Memory B cell (primary cell): ENCODE results near the gene IER5L.
"Not testable (repeated sequence)": the region's sequence is repeated elsewhere in the genome, so short reads cannot be mapped to it uniquely, and the experiment has no call there.

Experiments used
- ATAC-seq: fragments of 150-1000 bp; cut with Tn5 transposase; 2 replicates; pipeline ENCODE4 v1.10.0; 2021; ENCODE audit warnings: low read depth, mild to moderate bottlenecking, moderate library complexity
- DNase-seq, 2 donors: peaks; one replicate each; pipeline ENCODE4 v3.0.0; 2022; ENCODE audit warnings: low spot score in 2 of 2
- H3K27ac Mint-ChIP-seq: one replicate; pipeline ENCODE4 v1.8.0; 2022; ENCODE audit warnings: mild to moderate bottlenecking, moderate library complexity, mixed read lengths
- H3K27me3 Mint-ChIP-seq: one replicate; pipeline ENCODE4 v1.8.0; 2022; ENCODE audit warnings: mixed read lengths
- H3K36me3 Mint-ChIP-seq: one replicate; pipeline ENCODE4 v1.8.0; 2022; ENCODE audit warnings: mild to moderate bottlenecking, mixed read lengths
- H3K4me1 Mint-ChIP-seq: one replicate; pipeline ENCODE4 v1.8.0; 2022; ENCODE audit warnings: mixed read lengths
- H3K4me3 Mint-ChIP-seq: one replicate; pipeline ENCODE4 v1.8.0; 2022; ENCODE audit warnings: mild to moderate bottlenecking, moderate library complexity, mixed read lengths
- H3K9me3 Mint-ChIP-seq: one replicate; pipeline ENCODE4 v1.8.0; 2022; ENCODE audit warnings: mixed read lengths

Gene IER5L

GRCh38 chr9:129197978-129198318 lies 19.9 kb upstream of the IER5L start:
- no peak for DNase-seq
- Mint-ChIP-seq H3K4me1 (no peaks in the 10 kb centered on the region), H3K9me3 (no peaks in the 10 kb centered on the region), H3K4me3 (no peak overlapping the region), H3K27me3 (peaks cover 20% of the 10 kb centered on the region), H3K27ac (no peak overlapping the region), H3K36me3 (peaks cover 2% of the 10 kb centered on the region)
- ATAC-seq: no peak

GRCh38 chr9:129197045-129197444 lies 19.0 kb upstream of the IER5L start:
- not testable (repeated sequence) for H3K4me1 Mint-ChIP-seq, H3K27ac Mint-ChIP-seq, ATAC-seq, H3K36me3 Mint-ChIP-seq, H3K4me3 Mint-ChIP-seq, H3K9me3 Mint-ChIP-seq, DNase-seq
- H3K27me3 Mint-ChIP-seq: peaks cover 20% of the 10 kb centered on the region

GRCh38 chr9:129195606-129196005 lies 17.5 kb upstream of the IER5L start:
- Mint-ChIP-seq H3K9me3 (no peaks in the 10 kb centered on the region), H3K4me1 (no peaks in the 10 kb centered on the region), H3K27ac (no peak overlapping the region), H3K36me3 (peaks cover 2% of the 10 kb centered on the region), H3K4me3 (no peak overlapping the region), H3K27me3 (peaks cover 20% of the 10 kb centered on the region)
- DNase-seq (no peak), ATAC-seq (no peak)

- no peaks in the 10 kb centered on the region for H3K36me3 Mint-ChIP-seq
- H3K27ac Mint-ChIP-seq: no peak overlapping the region
- ATAC-seq (no peak), DNase-seq (no peak)
- peaks cover 20% of the 10 kb centered on the region for H3K27me3 Mint-ChIP-seq
- no peaks in the 10 kb centered on the region for H3K9me3 Mint-ChIP-seq
- H3K4me1 Mint-ChIP-seq: no peaks in the 10 kb centered on the region
- H3K4me3 Mint-ChIP-seq: no peak overlapping the region
Measured at GRCh38 chr9:129194221-129194620, 16.2 kb upstream of the IER5L start.

GRCh38 chr9:129193655-129194054 lies 15.6 kb upstream of the IER5L start:
- no peaks in the 10 kb centered on the region for H3K36me3 Mint-ChIP-seq
- no peak overlapping the region for H3K4me3 Mint-ChIP-seq
- H3K27ac Mint-ChIP-seq: no peak overlapping the region
- DNase-seq (no peak), ATAC-seq (no peak)
- H3K9me3 Mint-ChIP-seq: no peaks in the 10 kb centered on the region
- no peaks in the 10 kb centered on the region for H3K4me1 Mint-ChIP-seq
- H3K27me3 Mint-ChIP-seq: peaks cover 18% of the 10 kb centered on the region

GRCh38 chr9:129191234-129191633 lies 13.2 kb upstream of the IER5L start:
- Mint-ChIP-seq H3K4me1 (no peaks in the 10 kb centered on the region), H3K27me3 (peaks cover 10% of the 10 kb centered on the region), H3K4me3 (no peak overlapping the region), H3K27ac (no peak overlapping the region), H3K36me3 (no peaks in the 10 kb centered on the region), H3K9me3 (no peaks in the 10 kb centered on the region)
- DNase-seq (no peak), ATAC-seq (no peak)

GRCh38 chr9:129189971-129190370 lies 11.9 kb upstream of the IER5L start:
- H3K36me3 Mint-ChIP-seq, H3K4me1 Mint-ChIP-seq: not testable (repeated sequence)

GRCh38 chr9:129187042-129187441 lies 9.0 kb upstream of the IER5L start:
- Mint-ChIP-seq H3K9me3 (no peaks in the 10 kb centered on the region), H3K4me3 (no peak overlapping the region), H3K4me1 (no peaks in the 10 kb centered on the region), H3K36me3 (no peaks in the 10 kb centered on the region), H3K27me3 (peaks cover 7% of the 10 kb centered on the region), H3K27ac (no peak overlapping the region)
- no peak for ATAC-seq
- no peak for DNase-seq

More at GRCh38 chr9:129189971-129190370, 11.9 kb upstream of the IER5L start:
- H3K9me3 Mint-ChIP-seq, ATAC-seq, DNase-seq, H3K27ac Mint-ChIP-seq, H3K4me3 Mint-ChIP-seq: not testable (repeated sequence)
- peaks cover 11% of the 10 kb centered on the region for H3K27me3 Mint-ChIP-seq

- H3K9me3 Mint-ChIP-seq: no peaks in the 10 kb centered on the region
- H3K4me1 Mint-ChIP-seq: no peaks in the 10 kb centered on the region
- no peak overlapping the region for H3K4me3 Mint-ChIP-seq
- H3K27ac Mint-ChIP-seq: no peak overlapping the region
- no peaks in the 10 kb centered on the region for H3K36me3 Mint-ChIP-seq
- ATAC-seq (no peak), DNase-seq (no peak)
- peaks cover 13% of the 10 kb centered on the region for H3K27me3 Mint-ChIP-seq
Measured at GRCh38 chr9:129185991-129186390, 7.9 kb upstream of the IER5L start.

- Mint-ChIP-seq H3K4me3 (no peak overlapping the region), H3K27me3 (peaks cover 13% of the 10 kb centered on the region), H3K36me3 (no peaks in the 10 kb centered on the region), H3K9me3 (no peaks in the 10 kb centered on the region), H3K27ac (no peak overlapping the region), H3K4me1 (no peaks in the 10 kb centered on the region)
- no peak for ATAC-seq
- DNase-seq: no peak
Measured at GRCh38 chr9:129185402-129185801, 7.3 kb upstream of the IER5L start.

GRCh38 chr9:129184596-129185122 lies 6.6 kb upstream of the IER5L start:
- ATAC-seq (no peak), DNase-seq (no peak)
- Mint-ChIP-seq H3K4me3 (no peak overlapping the region), H3K27me3 (peaks cover 13% of the 10 kb centered on the region), H3K9me3 (no peaks in the 10 kb centered on the region), H3K4me1 (no peaks in the 10 kb centered on the region), H3K27ac (no peak overlapping the region), H3K36me3 (no peaks in the 10 kb centered on the region)

GRCh38 chr9:129184219-129184524 lies 6.1 kb upstream of the IER5L start:
- Mint-ChIP-seq H3K4me1 (no peaks in the 10 kb centered on the region), H3K4me3 (no peak overlapping the region), H3K36me3 (no peaks in the 10 kb centered on the region), H3K9me3 (no peaks in the 10 kb centered on the region), H3K27ac (no peak overlapping the region), H3K27me3 (peaks cover 13% of the 10 kb centered on the region)
- DNase-seq: no peak
- no peak for ATAC-seq

- Mint-ChIP-seq H3K9me3 (no peaks in the 10 kb centered on the region), H3K4me3 (no peak overlapping the region), H3K27me3 (peaks cover 15% of the 10 kb centered on the region), H3K36me3 (no peaks in the 10 kb centered on the region), H3K4me1 (no peaks in the 10 kb centered on the region), H3K27ac (no peak overlapping the region)
- ATAC-seq (no peak), DNase-seq (no peak)
Measured at GRCh38 chr9:129183495-129184218, 5.6 kb upstream of the IER5L start.

GRCh38 chr9:129182625-129183494 lies 4.8 kb upstream of the IER5L start:
- DNase-seq (no peak), ATAC-seq (no peak)
- H3K4me1 Mint-ChIP-seq: no peaks in the 10 kb centered on the region
- H3K27ac Mint-ChIP-seq: no peak overlapping the region
- H3K9me3 Mint-ChIP-seq: no peaks in the 10 kb centered on the region
- no peaks in the 10 kb centered on the region for H3K36me3 Mint-ChIP-seq
- H3K4me3 Mint-ChIP-seq: no peak overlapping the region
- peaks cover 15% of the 10 kb centered on the region for H3K27me3 Mint-ChIP-seq
